BLaER1 treated with 17β-estradiol and CSF1 and Interleukin-3, amounts not matched to agents 10 nM and 100 nM (cell line): ENCODE data around the gene PAQR4.

Experiments
- H3K27ac ChIP-seq, 11 experiments: shearing (Covaris generic); formaldehyde crosslinking; 2 replicates each; pipeline ENCODE4 v1.8.1; 2022
- H3K27me3 ChIP-seq, 11 experiments: shearing (Covaris generic); formaldehyde crosslinking; 2 replicates each; pipeline ENCODE4 v1.8.1; 2022
- H3K36me3 ChIP-seq, 11 experiments: shearing (Covaris generic); formaldehyde crosslinking; 2 replicates each; pipeline ENCODE4 v1.8.1; 2022
- H3K4me1 ChIP-seq, 10 experiments: shearing (Covaris generic); formaldehyde crosslinking; 2 replicates each; pipeline ENCODE4 v1.8.1; 2022
- H3K4me2 ChIP-seq, 11 experiments: shearing (Covaris generic); formaldehyde crosslinking; 2 replicates each; pipeline ENCODE4 v1.8.1; 2022
- H3K4me3 ChIP-seq, 10 experiments: shearing (Covaris generic); formaldehyde crosslinking; 2 replicates each; pipeline ENCODE4 v1.8.1; 2022
- H3K9ac ChIP-seq, 11 experiments: shearing (Covaris generic); formaldehyde crosslinking; 2 replicates each; pipeline ENCODE4 v1.8.1; 2022
- H3K9me3 ChIP-seq, 11 experiments: shearing (Covaris generic); formaldehyde crosslinking; replicated peaks in 1 of 11; 2 replicates each; pipeline ENCODE4 v1.8.1; 2022
- H4K20me1 ChIP-seq, 11 experiments: shearing (Covaris generic); formaldehyde crosslinking; 2 replicates each; pipeline ENCODE4 v1.8.1; 2022
- Cebpa-rat ChIP-seq, 11 experiments: shearing (Covaris generic); IDR thresholded peaks; 2 replicates each; pipeline ENCODE4 v1.8.1; 2022

Gene PAQR4

DNA sequence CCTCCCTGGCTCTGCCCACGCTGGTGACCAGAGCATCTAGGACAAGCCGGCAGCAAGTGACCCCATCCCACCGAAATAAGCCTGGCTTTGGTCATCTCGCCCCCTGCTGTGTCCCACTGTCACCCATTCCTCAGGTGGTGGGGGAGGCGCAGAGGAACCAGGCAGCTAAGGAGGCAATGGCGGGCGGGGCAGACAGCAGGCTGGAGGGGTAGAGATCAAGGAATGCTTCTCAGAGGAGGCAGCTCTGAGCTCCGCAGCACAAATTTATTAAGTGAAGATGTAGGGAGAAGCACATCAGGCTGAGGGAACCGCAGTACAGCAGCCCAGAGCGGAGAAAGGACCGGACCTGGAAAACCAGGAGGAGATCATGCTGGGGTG, 12.6 kb upstream of the PAQR4 start:
- Histone ChIP-seq H3K9me3 (no peaks in the 10 kb centered on the region), H3K27me3 (peaks cover 0 to 25% (median 0%) of the 10 kb centered on the region in 11 experiments; a peak in 4 of 22 replicates), H3K9ac (peak overlapping the region in 4 of 11 experiments; percentile 22 to 60 (median 35); a peak in 2 of 22 replicates), H3K4me2 (peak overlapping the region; percentile 68 to 95 (median 90)), H4K20me1 (peaks cover 0 to 9% (median 0%) of the 10 kb centered on the region in 11 experiments; a peak in 1 of 22 replicates), H3K4me1 (peaks cover 36 to 85% (median 75%) of the 10 kb centered on the region in 10 experiments), H3K27ac (peak overlapping the region in 5 of 11 experiments; percentile 6 to 59 (median 40); a peak in 5 of 22 replicates), H3K4me3 (no peak overlapping the region), H3K36me3 (no peaks in the 10 kb centered on the region)
- TF ChIP-seq Cebpa-rat (IDR thresholded peaks at IDR 0.05): no peak

DNA sequence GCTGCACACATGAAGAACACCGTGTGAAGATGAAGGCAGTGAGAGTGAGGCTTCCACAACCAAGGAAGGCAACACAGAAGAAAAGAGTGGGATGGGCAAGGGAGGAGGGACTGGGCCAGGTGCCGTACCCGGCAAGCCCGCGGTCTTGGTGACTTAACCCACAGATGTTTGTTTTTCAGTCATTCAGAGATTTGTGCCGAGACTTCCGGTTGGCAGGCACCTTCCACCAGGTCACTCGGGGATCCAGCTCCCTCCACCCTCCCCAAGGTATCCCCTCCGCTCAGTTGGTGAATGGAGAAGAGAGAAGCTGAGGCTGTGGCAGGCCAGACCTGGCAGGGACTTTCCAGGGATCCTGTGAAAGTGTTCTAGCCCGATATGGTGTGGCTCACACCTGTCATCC, 9.9 kb upstream of the PAQR4 start:
- Histone ChIP-seq H3K4me3 (no peak overlapping the region), H3K4me2 (peak overlapping the region in 6 of 11 experiments; percentile 16 to 59 (median 44); a peak in 10 of 22 replicates), H4K20me1 (peaks cover 0 to 29% (median 4%) of the 10 kb centered on the region in 11 experiments; a peak in 10 of 22 replicates), H3K4me1 (peaks cover 46 to 84% (median 74%) of the 10 kb centered on the region in 10 experiments), H3K9me3 (no peaks in the 10 kb centered on the region), H3K27me3 (peaks cover 0 to 32% (median 17%) of the 10 kb centered on the region in 11 experiments; a peak in 14 of 22 replicates), H3K9ac (no peak overlapping the region), H3K27ac (no peak overlapping the region), H3K36me3 (no peaks in the 10 kb centered on the region)
- TF ChIP-seq Cebpa-rat (IDR thresholded peaks at IDR 0.05): no peak

DNA sequence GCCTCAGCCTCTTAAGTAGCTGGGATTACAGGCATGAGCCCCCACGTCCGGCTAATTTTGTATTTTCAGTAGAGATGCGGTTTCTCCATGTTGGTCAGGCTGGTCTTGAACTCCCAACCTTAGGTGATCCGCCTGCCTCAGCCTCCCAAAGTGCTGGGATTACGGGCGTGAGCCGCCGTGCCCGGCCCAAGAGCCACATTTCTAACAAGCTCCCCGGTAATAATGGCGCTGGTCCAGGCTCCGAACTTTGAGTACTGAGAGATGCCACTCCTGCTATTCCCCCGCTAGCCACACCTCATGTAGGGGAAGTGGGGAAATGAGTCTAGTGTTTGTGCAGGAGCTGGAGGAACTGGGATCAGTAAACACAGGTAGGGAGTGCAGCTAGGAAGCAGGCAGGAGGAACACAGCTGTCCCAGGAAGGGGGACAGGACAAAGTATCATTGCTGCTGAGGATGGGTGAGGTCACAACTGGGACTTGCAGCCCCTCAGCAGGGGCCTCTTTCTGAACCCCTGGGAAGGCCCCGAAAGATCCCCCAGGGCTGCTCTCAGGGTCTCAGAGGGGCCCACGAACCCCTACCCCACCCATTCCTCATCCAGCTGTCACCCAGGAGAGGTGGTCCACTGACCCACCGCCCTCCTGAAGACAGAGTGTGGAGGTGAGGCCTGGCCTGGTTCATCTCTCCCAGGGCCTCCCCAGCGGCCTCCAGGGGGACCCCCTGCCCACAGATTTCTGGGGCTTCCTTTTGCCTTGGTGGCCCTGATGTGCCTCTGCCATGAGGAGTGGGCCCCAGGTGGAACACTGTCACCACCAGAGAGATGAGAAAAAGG, 8.8 kb upstream of the PAQR4 start:
- Histone ChIP-seq H3K27ac (no peak overlapping the region), H3K36me3 (no peaks in the 10 kb centered on the region), H3K27me3 (peaks cover 0 to 33% (median 17%) of the 10 kb centered on the region in 11 experiments; a peak in 14 of 22 replicates), H3K9me3 (no peaks in the 10 kb centered on the region), H3K4me3 (no peak overlapping the region), H3K9ac (no peak overlapping the region), H3K4me1 (peaks cover 44 to 81% (median 72%) of the 10 kb centered on the region in 10 experiments), H4K20me1 (peaks cover 0 to 39% (median 10%) of the 10 kb centered on the region in 11 experiments; a peak in 15 of 22 replicates), H3K4me2 (peak overlapping the region in 8 of 11 experiments; percentile 1 to 59 (median 46); a peak in 14 of 22 replicates)
- TF ChIP-seq Cebpa-rat (IDR thresholded peaks at IDR 0.05): no peak

DNA sequence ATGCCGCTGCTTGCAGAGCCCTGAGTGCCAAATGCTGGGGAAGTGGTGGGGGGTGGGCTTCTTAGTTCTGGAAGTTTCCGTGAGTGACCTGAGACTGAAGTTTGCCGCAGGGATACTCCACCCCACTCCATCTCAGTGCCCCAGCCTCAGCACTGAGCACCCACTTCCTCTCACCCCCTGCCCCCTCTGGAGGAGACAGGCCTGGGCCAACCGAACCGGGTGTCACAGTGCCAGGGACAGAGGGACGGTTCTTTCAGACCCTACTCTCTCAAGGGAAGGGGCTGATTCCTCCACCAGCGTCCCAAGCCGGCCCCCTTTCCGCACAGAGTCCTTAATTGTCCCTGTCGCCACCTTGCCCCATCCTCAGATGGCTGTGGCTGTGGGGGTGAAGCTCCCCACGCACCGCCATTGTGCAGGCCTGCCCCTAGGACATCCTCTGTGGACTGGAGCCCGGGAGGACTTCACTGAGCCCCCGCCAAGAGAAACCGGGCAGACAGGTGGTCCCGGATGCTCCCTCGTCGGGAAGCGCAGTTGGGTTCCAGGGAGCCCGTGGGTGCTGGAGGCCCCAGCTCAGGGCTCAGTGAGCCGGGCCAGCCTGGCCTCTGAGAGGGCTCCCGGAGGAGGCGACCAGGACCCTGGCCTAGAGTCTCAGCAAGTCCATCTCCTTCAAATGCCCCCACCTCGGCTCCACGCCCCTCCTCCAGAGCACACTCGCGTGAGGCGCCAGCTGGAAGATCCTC, 6.6 kb upstream of the PAQR4 start:
- Histone ChIP-seq H3K27me3 (peaks cover 0 to 33% (median 17%) of the 10 kb centered on the region in 11 experiments; a peak in 14 of 22 replicates), H4K20me1 (peaks cover 0 to 51% (median 22%) of the 10 kb centered on the region in 11 experiments; a peak in 15 of 22 replicates), H3K9ac (peak overlapping the region in 4 of 11 experiments; percentile 45 to 74 (median 71); a peak in 8 of 22 replicates), H3K4me1 (peaks cover 40 to 79% (median 68%) of the 10 kb centered on the region in 10 experiments), H3K4me2 (peak overlapping the region; percentile 53 to 100 (median 99)), H3K27ac (no peak overlapping the region; a peak in 1 of 22 replicates), H3K9me3 (no peaks in the 10 kb centered on the region), H3K36me3 (peaks cover 0 to 3% (median 0%) of the 10 kb centered on the region in 11 experiments; a peak in 2 of 22 replicates), H3K4me3 (peak overlapping the region in 7 of 10 experiments; percentile 20 to 74 (median 67); a peak in 8 of 20 replicates)
- TF ChIP-seq Cebpa-rat (IDR thresholded peaks at IDR 0.05): no peak

DNA sequence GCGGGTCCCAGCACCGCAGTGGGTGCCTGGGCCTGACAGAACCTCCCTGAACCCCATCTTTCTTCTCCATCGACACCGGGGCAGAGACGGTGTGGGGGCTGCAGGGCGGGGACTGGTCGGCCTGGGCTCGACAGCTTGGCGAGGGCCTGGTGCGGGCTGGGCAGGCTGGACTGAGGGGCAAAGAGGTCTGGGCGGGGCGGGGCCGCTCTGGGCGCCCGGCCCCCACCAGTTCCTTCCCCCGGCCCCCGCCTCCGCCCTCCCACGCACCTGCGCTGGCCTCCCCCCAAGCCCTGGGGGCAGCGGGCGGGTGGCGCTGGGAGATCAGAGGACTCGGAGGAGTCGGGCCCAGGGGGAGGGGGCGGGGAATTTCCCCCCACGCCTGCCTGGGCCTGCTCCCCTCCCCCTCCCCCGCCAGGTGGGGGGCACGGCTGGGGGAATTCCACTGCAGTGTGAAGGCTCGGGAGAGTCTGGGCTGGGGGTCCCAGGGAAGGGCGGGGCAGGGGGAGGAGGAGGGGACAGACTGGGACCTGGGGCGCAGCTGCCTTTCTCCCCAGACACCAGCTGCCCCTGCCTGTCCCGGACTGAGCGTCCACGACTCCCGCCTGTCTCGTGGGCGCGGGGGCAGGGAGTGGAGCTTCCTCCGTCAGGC, 6.0 kb upstream of the PAQR4 start:
- Histone ChIP-seq H3K9me3 (no peaks in the 10 kb centered on the region), H3K4me3 (peak overlapping the region; percentile 52 to 74 (median 66)), H3K27me3 (peaks cover 0 to 33% (median 17%) of the 10 kb centered on the region in 11 experiments; a peak in 14 of 22 replicates), H4K20me1 (peaks cover 0 to 58% (median 24%) of the 10 kb centered on the region in 11 experiments; a peak in 15 of 22 replicates), H3K36me3 (peaks cover 0 to 7% (median 0%) of the 10 kb centered on the region in 11 experiments; a peak in 2 of 22 replicates), H3K27ac (peak overlapping the region in 5 of 11 experiments; percentile 29 to 58 (median 54); a peak in 7 of 22 replicates), H3K4me1 (peaks cover 47 to 86% (median 75%) of the 10 kb centered on the region in 10 experiments), H3K4me2 (peak overlapping the region; percentile 94 to 100 (median 99)), H3K9ac (peak overlapping the region; percentile 43 to 78 (median 66); a peak in 18 of 22 replicates)
- no peak for TF ChIP-seq Cebpa-rat (IDR thresholded peaks at IDR 0.05)

DNA sequence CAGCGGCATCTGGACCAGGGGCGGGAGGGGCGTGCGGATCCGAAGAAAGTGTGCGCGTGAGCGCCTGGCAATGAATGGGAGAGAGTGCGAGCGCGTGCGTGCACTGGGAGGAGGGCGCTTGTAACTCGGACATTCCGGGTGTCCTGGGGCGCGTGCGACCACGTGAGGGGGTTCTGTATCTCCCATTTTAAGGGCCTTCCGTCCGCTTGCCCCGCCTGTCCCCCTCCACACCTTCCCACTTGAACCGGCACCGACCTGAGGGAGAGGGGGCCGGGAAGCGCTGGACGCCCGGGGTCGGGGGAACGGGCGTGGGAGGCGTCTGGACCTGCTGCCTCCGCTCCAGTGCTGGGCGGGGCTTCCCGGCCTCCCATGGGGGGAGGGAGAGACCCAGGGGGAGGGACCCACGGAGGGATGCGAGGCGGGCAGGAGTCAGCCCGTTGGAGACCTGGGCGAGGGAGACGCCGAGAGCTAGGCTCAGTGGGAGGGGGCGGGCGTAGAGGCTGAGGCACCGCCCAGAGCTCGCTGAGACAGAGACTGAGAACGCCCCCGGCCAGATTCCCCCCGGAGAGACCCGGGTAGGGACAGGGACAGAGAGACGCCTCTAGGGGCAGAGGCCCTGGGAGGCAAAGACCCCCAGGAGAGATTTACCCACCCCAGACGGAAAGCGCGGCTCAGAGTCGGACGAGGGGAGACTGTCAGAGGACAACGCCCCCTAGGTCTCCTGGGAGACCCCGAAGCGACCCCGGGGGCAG, 5.2 kb upstream of the PAQR4 start, which contains the start of gene KREMEN2:
Gene KREMEN2, plus strand, starts transcription at position 553 of the 752 bp plus-strand sequence. CDS start 246 bp downstream, outside the sequence.
- Histone ChIP-seq H3K4me2 (peak within 1 kb of the TSS; percentile 94 to 100 (median 99)), H3K9ac (peak within 1 kb of the TSS; percentile 43 to 78 (median 66); a peak in 20 of 22 replicates), H3K27ac (peak within 1 kb of the TSS in 8 of 11 experiments; percentile 10 to 58 (median 42); a peak in 12 of 22 replicates), H4K20me1 (peaks cover 0 to 65% (median 24%) of the 10 kb centered on the region in 11 experiments; a peak in 15 of 22 replicates), H3K27me3 (peaks cover 0 to 33% (median 17%) of the 10 kb centered on the region in 11 experiments; a peak in 14 of 22 replicates), H3K36me3 (peaks cover 0 to 7% (median 0%) of the 10 kb centered on the region in 11 experiments; a peak in 2 of 22 replicates), H3K4me3 (peak within 1 kb of the TSS; percentile 52 to 74 (median 66)), H3K4me1 (peaks cover 52 to 92% (median 82%) of the 10 kb centered on the region in 10 experiments), H3K9me3 (no peaks in the 10 kb centered on the region)
- TF ChIP-seq Cebpa-rat (IDR thresholded peaks at IDR 0.05): no peak
